ENCODE measurements around the gene CWC22.

The CWC22 gene

GRCh38 chr2:179915395-179915992 lies 91.6 kb downstream of the CWC22 start:
- H3K27me3 Mint-ChIP-seq, result no peaks in the 10 kb centered on the region

GRCh38 chr2:179913809-179914208 lies 93.3 kb downstream of the CWC22 start:
- no peaks in the 10 kb centered on the region for H3K36me3 Mint-ChIP-seq (ENCODE audit: low read depth)
- no peak overlapping the region for H3K27ac Mint-ChIP-seq
- H3K4me3 Mint-ChIP-seq, result no peak overlapping the region

More at GRCh38 chr2:179915395-179915992, 91.6 kb downstream of the CWC22 start:
- Mint-ChIP-seq H3K4me1 (ENCODE audit: low read depth) (no peaks in the 10 kb centered on the region), H3K27ac (no peak overlapping the region), H3K36me3 (ENCODE audit: low read depth) (no peaks in the 10 kb centered on the region), H3K9me3 (no peaks in the 10 kb centered on the region), H3K4me3 (no peak overlapping the region)
- no peak for DNase-seq

GRCh38 chr2:179911569-179911968 lies 95.5 kb downstream of the CWC22 start:
- Mint-ChIP-seq H3K27me3 (peaks cover 18% of the 10 kb centered on the region), H3K9me3 (no peaks in the 10 kb centered on the region), H3K4me1 (ENCODE audit: low read depth) (no peaks in the 10 kb centered on the region), H3K4me3 (no peak overlapping the region), H3K36me3 (ENCODE audit: low read depth) (no peaks in the 10 kb centered on the region), H3K27ac (no peak overlapping the region)
- no peak for DNase-seq

More at GRCh38 chr2:179913809-179914208, 93.3 kb downstream of the CWC22 start:
- DNase-seq, result no peak
- H3K4me1 Mint-ChIP-seq (ENCODE audit: low read depth), result no peaks in the 10 kb centered on the region
- H3K9me3 Mint-ChIP-seq, result no peaks in the 10 kb centered on the region
- H3K27me3 Mint-ChIP-seq, result no peaks in the 10 kb centered on the region

GRCh38 chr2:179910735-179911113 lies 96.4 kb downstream of the CWC22 start:
- Mint-ChIP-seq H3K36me3 (ENCODE audit: low read depth) (no peaks in the 10 kb centered on the region), H3K4me3 (no peak overlapping the region), H3K27ac (no peak overlapping the region), H3K4me1 (ENCODE audit: low read depth) (no peaks in the 10 kb centered on the region), H3K9me3 (no peaks in the 10 kb centered on the region), H3K27me3 (peaks cover 18% of the 10 kb centered on the region)
- DNase-seq, result no peak

- no peaks in the 10 kb centered on the region for H3K9me3 Mint-ChIP-seq
- DNase-seq, result no peak
- no peak overlapping the region for H3K27ac Mint-ChIP-seq
- H3K4me1 Mint-ChIP-seq (ENCODE audit: low read depth), result no peaks in the 10 kb centered on the region
- H3K4me3 Mint-ChIP-seq, result no peak overlapping the region
- H3K36me3 Mint-ChIP-seq (ENCODE audit: low read depth), result no peaks in the 10 kb centered on the region
- peaks cover 18% of the 10 kb centered on the region for H3K27me3 Mint-ChIP-seq
Measured at GRCh38 chr2:179909845-179910734, 97.0 kb downstream of the CWC22 start.

GRCh38 chr2:179900655-179901054 lies 106.4 kb downstream of the CWC22 start:
- no peak for DNase-seq
- Mint-ChIP-seq H3K4me1 (ENCODE audit: low read depth) (no peaks in the 10 kb centered on the region), H3K27me3 (peaks cover 3% of the 10 kb centered on the region), H3K36me3 (ENCODE audit: low read depth) (no peaks in the 10 kb centered on the region), H3K27ac (no peak overlapping the region), H3K9me3 (peaks cover 8% of the 10 kb centered on the region), H3K4me3 (no peak overlapping the region)

- Mint-ChIP-seq H3K9me3 (peaks cover 8% of the 10 kb centered on the region), H3K36me3 (ENCODE audit: low read depth) (no peaks in the 10 kb centered on the region), H3K27me3 (peaks cover 3% of the 10 kb centered on the region), H3K4me1 (ENCODE audit: low read depth) (no peaks in the 10 kb centered on the region), H3K4me3 (no peak overlapping the region), H3K27ac (no peak overlapping the region)
- DNase-seq, result no peak
Measured at GRCh38 chr2:179899666-179900065, 107.4 kb downstream of the CWC22 start.

- Mint-ChIP-seq H3K27me3 (peaks cover 3% of the 10 kb centered on the region), H3K4me3 (no peak overlapping the region), H3K9me3 (peaks cover 3% of the 10 kb centered on the region), H3K27ac (no peak overlapping the region), H3K36me3 (ENCODE audit: low read depth) (no peaks in the 10 kb centered on the region), H3K4me1 (ENCODE audit: low read depth) (no peaks in the 10 kb centered on the region)
- no peak for DNase-seq
Measured at GRCh38 chr2:179898873-179899272, 108.2 kb downstream of the CWC22 start.
